CD14-positive monocyte (primary cell): ENCODE measurements around the gene ATP1B3. TPM values are rescaled to one million over a fixed set of nuclear protein-coding genes. Genes with fewer than 3 reads are reported as not detected.
A peak's percentile ranks its signal among the peaks of the same experiment; 100 is the strongest.

ENCODE experiments used
- DNase-seq, 3 donors: peaks; one replicate each; pipeline ENCODE4 v3.0.0-alpha.2; 2011 to 2022
- H2AFZ ChIP-seq: 2 replicates; pipeline ENCODE4 v1.6.0; 2012; ENCODE audit warnings: mild to moderate bottlenecking, low read depth, low read length, inconsistent platforms; ENCODE audit not compliant: insufficient read depth, poor library complexity, severe bottlenecking
- H3K27ac ChIP-seq, 2 donors: 1 replicate in 1 of 2; 2 replicates in 1 of 2; pipeline ENCODE4 v1.5.1; 2012 to 2013; ENCODE audit warnings: low read length in 2 of 2, control low read depth in 1 of 2, inconsistent platforms in 1 of 2, low read depth in 1 of 2, mild to moderate bottlenecking in 1 of 2
- H3K27me3 ChIP-seq, 2 donors: one replicate each; pipeline versions ENCODE4 v1.6.0 to v1.6.1; 2011 to 2013; ENCODE audit warnings: low read length in 2 of 2; ENCODE audit not compliant: control insufficient read depth in 2 of 2, insufficient read depth in 2 of 2
- H3K36me3 ChIP-seq, 2 donors: replicated peaks in 1 of 2; 1 replicate in 1 of 2; 2 replicates in 1 of 2; pipeline versions ENCODE4 v1.5.1 to v1.6.1; 2012 to 2013; ENCODE audit warnings: low read length in 2 of 2, control low read depth in 1 of 2, inconsistent platforms in 1 of 2, mild to moderate bottlenecking in 1 of 2; ENCODE audit not compliant: insufficient read depth in 2 of 2, control insufficient read depth in 1 of 2
- H3K4me1 ChIP-seq, 2 donors: 1 replicate in 1 of 2; 2 replicates in 1 of 2; pipeline versions ENCODE4 v1.5.1 to v1.6.1; 2012 to 2013; ENCODE audit warnings: low read length in 2 of 2, control low read depth in 1 of 2, inconsistent platforms in 1 of 2, mild to moderate bottlenecking in 1 of 2, moderate library complexity in 1 of 2; ENCODE audit not compliant: insufficient read depth in 2 of 2, control insufficient read depth in 1 of 2
- H3K4me2 ChIP-seq: replicated peaks from 2 replicates; pipeline ENCODE3; 2012; ENCODE audit warnings: low read length, moderate library complexity, mild to moderate bottlenecking; ENCODE audit not compliant: poor library complexity, severe bottlenecking; ENCODE audit errors: extremely low read depth
- H3K4me3 ChIP-seq, 3 experiments: fragments of 200-600 bp in 1 of 3; sonication (generic) in 1 of 3; replicated peaks in 1 of 3; 1 replicate in 2 of 3; 2 replicates in 1 of 3; pipeline ENCODE4 v1.5.1; 2011 to 2013; ENCODE audit warnings: low read length in 3 of 3, mild to moderate bottlenecking in 3 of 3, control low read depth in 2 of 3, low read depth in 2 of 3, inconsistent platforms in 1 of 3, moderate library complexity in 1 of 3
- H3K79me2 ChIP-seq: 2 replicates; pipeline ENCODE4 v1.6.0; 2012; ENCODE audit warnings: mild to moderate bottlenecking, control low read depth, inconsistent platforms, low read length, moderate library complexity; ENCODE audit not compliant: insufficient read depth
- H3K9ac ChIP-seq: 2 replicates; pipeline ENCODE4 v1.6.0; 2017; ENCODE audit warnings: low read length, mild to moderate bottlenecking; ENCODE audit not compliant: insufficient read depth, poor library complexity, severe bottlenecking
- H3K9me3 ChIP-seq, 2 donors: replicated peaks in 1 of 2; 1 replicate in 1 of 2; 2 replicates in 1 of 2; pipeline versions ENCODE4 v1.5.1 to v1.6.1; 2012 to 2013; ENCODE audit warnings: low read length in 2 of 2, control low read depth in 1 of 2; ENCODE audit not compliant: control insufficient read depth in 1 of 2, insufficient read depth in 1 of 2
- H4K20me1 ChIP-seq: 2 replicates; pipeline ENCODE4 v1.6.0; 2012; ENCODE audit warnings: mild to moderate bottlenecking, low read length, control low read depth, moderate library complexity; ENCODE audit not compliant: insufficient read depth
- H3K27ac Mint-ChIP-seq, 7 donors: one replicate each; pipeline ENCODE4 v1.8.0; 2020; ENCODE audit warnings: mild to moderate bottlenecking in 7 of 7, mixed read lengths in 7 of 7, moderate library complexity in 6 of 7, inconsistent platforms in 2 of 7
- H3K27me3 Mint-ChIP-seq, 3 donors: one replicate each; pipeline ENCODE4 v1.8.0; 2021 to 2022; ENCODE audit warnings: low read depth in 3 of 3, mild to moderate bottlenecking in 3 of 3, mixed read lengths in 3 of 3, moderate library complexity in 3 of 3, inconsistent platforms in 1 of 3
- H3K36me3 Mint-ChIP-seq, 2 donors: one replicate each; pipeline ENCODE4 v1.8.0; 2020; ENCODE audit warnings: mixed read lengths in 2 of 2, inconsistent platforms in 1 of 2, mild to moderate bottlenecking in 1 of 2
- H3K4me1 Mint-ChIP-seq: one replicate; pipeline ENCODE4 v1.8.0; 2020; ENCODE audit warnings: mild to moderate bottlenecking, mixed read lengths
- H3K4me3 Mint-ChIP-seq, 2 donors: one replicate each; pipeline ENCODE4 v1.8.0; 2020; ENCODE audit warnings: mild to moderate bottlenecking in 2 of 2, mixed read lengths in 2 of 2, moderate library complexity in 1 of 2
- H3K9me3 Mint-ChIP-seq, 7 donors: one replicate each; pipeline ENCODE4 v1.8.0; 2020 to 2022; ENCODE audit warnings: mixed read lengths in 7 of 7, mild to moderate bottlenecking in 6 of 7, moderate library complexity in 6 of 7, inconsistent platforms in 2 of 7
- CTCF ChIP-seq: fragments of 200-600 bp; IDR thresholded peaks from one replicate; pipeline ENCODE4 v1.8.0; 2022; ENCODE audit warnings: antibody characterized with exemption, mild to moderate bottlenecking
- WGBS: methylation state at CpG from one replicate; pipeline ENCODE4 v1.1.5; 2013; ENCODE audit warnings: missing lambda C conversion rate; ENCODE audit not compliant: insufficient coverage; 5-methylcytosine and 5-hydroxymethylcytosine counted together
- intact Hi-C, 2 donors: fragments of 100-400 bp; cut with micrococcal nuclease; formaldehyde crosslinking; loops; one replicate each; pipeline versions ENCODE4 v1.15.0 to v1.15.1; 2023
- polyA plus RNA-seq, 3 donors: library from polyadenylated mRNA; depleted of rRNA in 1 of 3; unstranded in 2 of 3; stranded (reverse) in 1 of 3; fragments of 300-500 nt in 2 of 3; fragments of >200 nt in 1 of 3; fragmentation: Illumina TruSeq in 2 of 3; gene quantifications; 1 replicate in 2 of 3; 2 replicates in 1 of 3; pipeline ENCODE4 v1.2.3, GENCODE V29; 2012 to 2021

Gene ATP1B3
- polyA plus RNA-seq, 3 donors: 90.6 to 208 (median 177) TPM

- no peaks in the 10 kb centered on the region for H3K36me3 Mint-ChIP-seq
- DNase-seq: no peak
- Histone ChIP-seq H3K36me3 (no peaks in the 10 kb centered on the region), H3K9me3 (no peaks in the 10 kb centered on the region), H3K9ac (no peak overlapping the region), H3K4me2 (no peak overlapping the region), H3K79me2 (no peaks in the 10 kb centered on the region), H3K27ac (no peak overlapping the region), H3K27me3 (no peaks in the 10 kb centered on the region), H4K20me1 (no peaks in the 10 kb centered on the region), H2AFZ (no peak overlapping the region), H3K4me3 (no peak overlapping the region), H3K4me1 (peaks cover 22 to 25% of the 10 kb centered on the region in 2 donors)
- peak overlapping the region in 1 of 7 donors; percentile 4 for H3K27ac Mint-ChIP-seq
- WGBS: 75% methylated on average over 4 of the region's 8 CpGs
- H3K27me3 Mint-ChIP-seq: peaks cover 0 to 5% (median 2%) of the 10 kb centered on the region in 3 donors
- H3K4me1 Mint-ChIP-seq: peaks cover 40% of the 10 kb centered on the region
- TF ChIP-seq CTCF: no peak
- no peak overlapping the region for H3K4me3 Mint-ChIP-seq
- H3K9me3 Mint-ChIP-seq: peaks cover 0 to 1% (median 0%) of the 10 kb centered on the region in 7 donors
- intact Hi-C loops: no loop called here
Observed at GRCh38 chr3:141860766-141861513, 15.5 kb upstream of the ATP1B3 start.

- Histone ChIP-seq H2AFZ (no peak overlapping the region), H3K36me3 (no peaks in the 10 kb centered on the region), H3K4me1 (peaks cover 22 to 25% of the 10 kb centered on the region in 2 donors), H4K20me1 (no peaks in the 10 kb centered on the region), H3K79me2 (no peaks in the 10 kb centered on the region), H3K9ac (no peak overlapping the region), H3K4me2 (no peak overlapping the region), H3K4me3 (no peak overlapping the region), H3K27ac (no peak overlapping the region), H3K27me3 (no peaks in the 10 kb centered on the region), H3K9me3 (no peaks in the 10 kb centered on the region)
- Mint-ChIP-seq H3K27me3 (peaks cover 0 to 5% (median 2%) of the 10 kb centered on the region in 3 donors), H3K4me1 (peaks cover 40% of the 10 kb centered on the region), H3K36me3 (no peaks in the 10 kb centered on the region), H3K9me3 (peaks cover 0 to 1% (median 0%) of the 10 kb centered on the region in 7 donors), H3K27ac (peak overlapping the region in 6 of 7 donors; percentile 25 to 99 (median 96)), H3K4me3 (no peak overlapping the region)
- TF ChIP-seq CTCF: no peak
- intact Hi-C loops: no loop called here
- no peak for DNase-seq
- no CpG with 5 or more reads among the region's 3 CpGs for WGBS
Observed at GRCh38 chr3:141862279-141862816, 14.1 kb upstream of the ATP1B3 start.
